GM10266 (cell line): ENCODE results near the gene EDN2.

Experiments used
- DNase-seq: peaks from one replicate; pipeline ENCODE4 v3.0.0; 2012; ENCODE audit errors: extremely low spot score
- TF ChIP-seq, protein P1 (sequence below): IDR thresholded peaks from 2 replicates; pipeline ENCODE4 v1.5.1; 2012; ENCODE audit warnings: mild to moderate bottlenecking, low read depth; ENCODE audit not compliant: control insufficient read depth, insufficient read depth; ENCODE audit errors: missing control alignments

EDN2 gene

DNA sequence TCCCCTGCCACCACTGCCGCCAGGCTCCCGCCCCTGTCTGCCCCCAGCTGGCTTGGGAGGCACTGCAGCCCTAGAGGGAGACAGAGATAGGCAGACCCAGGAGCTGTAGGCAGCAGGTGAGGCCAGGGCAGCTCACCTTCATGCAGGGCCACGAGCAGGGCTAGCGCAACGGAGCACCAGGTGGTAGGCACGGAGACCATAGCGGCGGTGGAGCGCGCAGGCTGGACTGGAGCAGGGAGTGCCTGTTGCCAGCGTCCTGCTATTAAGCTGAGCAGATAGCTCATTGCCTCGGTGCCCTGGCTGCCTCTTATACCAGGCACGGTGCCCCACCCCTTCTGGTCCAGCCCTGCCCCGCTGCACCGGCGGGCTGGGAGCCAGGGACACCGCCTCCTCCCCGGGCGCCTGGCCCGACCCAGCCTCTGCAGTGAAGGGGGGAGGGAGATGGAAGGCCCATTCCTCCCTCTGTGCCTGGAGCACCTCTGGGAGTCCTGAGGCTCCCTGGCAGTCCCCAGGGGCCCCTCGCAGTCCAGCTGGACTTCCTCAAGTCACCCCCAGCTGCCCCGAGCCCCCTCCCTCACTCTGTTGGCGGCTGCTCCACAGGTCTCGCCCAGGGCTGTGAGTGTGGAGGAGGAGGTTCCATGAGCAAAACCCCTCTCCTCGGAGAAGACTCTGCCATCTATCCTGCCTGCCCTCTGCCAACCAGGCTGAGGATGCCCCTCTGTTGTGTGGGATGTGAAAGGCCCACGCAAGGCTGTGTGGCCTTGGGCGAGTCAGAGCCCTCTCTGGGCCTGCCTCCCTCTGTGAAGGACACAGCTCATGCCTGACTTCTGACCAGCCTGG lies at the start of gene EDN2:
Gene EDN2 (minus strand): TSS at position 282 of the 840 bp plus-strand sequence. CDS start 82 bp downstream, at position 200.
- DNase-seq: no peak
- TF ChIP-seq, protein P1, sequence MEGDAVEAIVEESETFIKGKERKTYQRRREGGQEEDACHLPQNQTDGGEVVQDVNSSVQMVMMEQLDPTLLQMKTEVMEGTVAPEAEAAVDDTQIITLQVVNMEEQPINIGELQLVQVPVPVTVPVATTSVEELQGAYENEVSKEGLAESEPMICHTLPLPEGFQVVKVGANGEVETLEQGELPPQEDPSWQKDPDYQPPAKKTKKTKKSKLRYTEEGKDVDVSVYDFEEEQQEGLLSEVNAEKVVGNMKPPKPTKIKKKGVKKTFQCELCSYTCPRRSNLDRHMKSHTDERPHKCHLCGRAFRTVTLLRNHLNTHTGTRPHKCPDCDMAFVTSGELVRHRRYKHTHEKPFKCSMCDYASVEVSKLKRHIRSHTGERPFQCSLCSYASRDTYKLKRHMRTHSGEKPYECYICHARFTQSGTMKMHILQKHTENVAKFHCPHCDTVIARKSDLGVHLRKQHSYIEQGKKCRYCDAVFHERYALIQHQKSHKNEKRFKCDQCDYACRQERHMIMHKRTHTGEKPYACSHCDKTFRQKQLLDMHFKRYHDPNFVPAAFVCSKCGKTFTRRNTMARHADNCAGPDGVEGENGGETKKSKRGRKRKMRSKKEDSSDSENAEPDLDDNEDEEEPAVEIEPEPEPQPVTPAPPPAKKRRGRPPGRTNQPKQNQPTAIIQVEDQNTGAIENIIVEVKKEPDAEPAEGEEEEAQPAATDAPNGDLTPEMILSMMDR: peak; percentile 25

DNA sequence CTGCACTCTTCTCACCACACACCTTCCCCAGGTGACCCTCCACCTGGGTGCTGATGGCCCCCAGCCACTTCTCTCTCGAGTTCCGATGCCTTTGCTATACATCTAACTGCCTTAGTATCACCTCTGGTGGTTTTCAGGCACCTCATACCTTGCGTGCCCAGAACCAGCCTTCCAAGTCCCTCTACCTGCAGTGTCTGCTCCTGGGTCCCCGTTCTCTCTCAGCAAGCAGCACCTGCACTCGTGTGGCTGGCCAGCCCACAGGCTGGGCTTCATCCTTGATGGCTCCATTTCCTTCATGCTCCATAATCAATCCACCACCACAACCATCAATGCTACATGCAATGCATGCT lies 49.2 kb upstream of the EDN2 start:
- TF ChIP-seq, protein P1: no peak
- DNase-seq: no peak

DNA sequence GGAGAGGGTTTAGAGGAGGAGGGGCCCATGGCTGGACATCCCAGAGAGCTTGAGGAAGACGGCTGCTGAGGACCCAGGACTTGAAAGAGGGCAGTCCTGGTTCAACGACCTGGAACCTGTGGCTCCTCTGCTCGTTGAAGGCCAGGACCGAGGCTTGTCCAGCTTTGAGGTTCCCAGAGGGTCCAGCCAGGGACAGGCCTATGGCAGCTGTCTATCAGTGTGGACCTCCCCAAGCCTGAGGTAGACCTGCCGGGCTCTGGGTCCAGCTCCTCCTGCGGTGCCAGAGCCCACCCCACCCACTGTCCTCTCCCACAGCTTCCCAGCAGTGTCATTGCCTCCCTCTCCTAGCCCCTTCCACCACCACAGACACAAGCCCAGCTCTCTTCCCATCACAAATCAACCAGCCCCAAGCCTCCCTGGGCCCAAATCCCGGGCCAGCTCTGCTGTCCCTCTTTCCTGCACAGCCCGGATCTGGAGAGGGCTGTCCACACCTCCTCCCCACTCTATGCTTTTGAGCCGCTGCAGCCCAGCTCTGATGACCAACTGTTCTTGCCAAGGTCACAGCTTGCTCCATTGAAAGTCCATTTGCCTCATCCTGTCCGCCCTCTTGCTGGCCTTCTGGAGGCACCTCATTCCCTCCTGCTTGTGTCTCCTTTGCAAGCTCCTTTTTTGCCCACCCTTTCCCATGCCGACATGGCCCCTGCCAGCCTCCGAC lies 48.7 kb upstream of the EDN2 start:
- no peak for DNase-seq
- TF ChIP-seq, protein P1: no peak

DNA sequence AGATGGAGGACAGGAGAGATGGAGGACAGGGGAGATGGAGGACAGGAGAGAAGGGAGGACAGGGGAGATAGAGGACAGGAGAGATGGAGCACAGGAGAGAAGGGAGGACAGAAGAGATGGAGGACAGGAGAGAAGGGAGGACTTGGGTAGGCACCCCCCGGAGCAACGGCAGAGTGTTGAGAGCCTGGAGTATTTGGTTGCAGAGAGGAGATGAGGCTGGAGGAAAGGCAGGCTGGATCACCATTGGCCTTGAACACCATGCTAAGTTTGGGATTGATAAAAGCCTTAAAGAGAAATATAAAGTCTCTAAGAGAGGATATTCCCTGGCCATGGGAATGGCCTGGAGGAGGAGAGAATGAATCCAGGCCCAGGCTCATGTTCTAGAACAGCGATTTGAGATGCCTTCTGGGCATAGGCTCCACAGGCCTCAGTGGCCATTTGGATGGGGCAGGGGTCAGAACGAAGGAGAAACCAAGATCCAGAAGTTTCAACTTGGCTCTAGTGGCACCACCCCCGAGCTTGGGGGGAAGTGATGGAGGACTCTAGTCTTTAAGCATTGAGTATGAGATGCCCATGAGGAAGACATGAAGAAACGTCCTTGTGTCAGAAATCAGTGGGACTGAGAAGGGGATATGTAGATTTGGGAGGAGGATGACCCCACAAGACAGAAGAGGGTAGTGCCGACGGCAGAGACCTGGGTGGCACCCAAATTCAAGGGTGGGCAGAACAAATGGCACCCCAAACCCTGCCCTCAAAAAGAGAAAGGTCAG lies 47.9 kb upstream of the EDN2 start:
- DNase-seq: no peak
- TF ChIP-seq, protein P1: no peak

DNA sequence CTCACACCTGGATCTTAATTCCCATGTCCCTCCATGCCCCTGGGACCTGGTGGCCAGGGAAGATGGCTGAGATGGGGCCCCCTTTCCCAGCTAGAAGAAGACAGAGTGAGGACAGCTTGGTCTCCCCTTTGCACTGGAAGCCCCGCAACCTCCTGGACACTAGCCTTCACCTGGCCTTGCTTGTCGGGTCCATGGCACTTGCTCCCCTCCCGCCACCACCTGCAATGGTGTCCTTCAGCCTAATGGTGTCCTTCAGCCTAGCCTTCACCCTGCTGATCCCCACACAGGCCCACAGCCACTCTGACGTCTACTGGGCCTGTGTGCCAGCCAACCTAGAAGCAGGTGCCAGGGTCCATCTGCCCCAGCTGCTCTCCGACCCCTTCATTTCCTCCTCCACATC lies 45.9 kb upstream of the EDN2 start:
- DNase-seq: no peak
- TF ChIP-seq, protein P1: no peak

DNA sequence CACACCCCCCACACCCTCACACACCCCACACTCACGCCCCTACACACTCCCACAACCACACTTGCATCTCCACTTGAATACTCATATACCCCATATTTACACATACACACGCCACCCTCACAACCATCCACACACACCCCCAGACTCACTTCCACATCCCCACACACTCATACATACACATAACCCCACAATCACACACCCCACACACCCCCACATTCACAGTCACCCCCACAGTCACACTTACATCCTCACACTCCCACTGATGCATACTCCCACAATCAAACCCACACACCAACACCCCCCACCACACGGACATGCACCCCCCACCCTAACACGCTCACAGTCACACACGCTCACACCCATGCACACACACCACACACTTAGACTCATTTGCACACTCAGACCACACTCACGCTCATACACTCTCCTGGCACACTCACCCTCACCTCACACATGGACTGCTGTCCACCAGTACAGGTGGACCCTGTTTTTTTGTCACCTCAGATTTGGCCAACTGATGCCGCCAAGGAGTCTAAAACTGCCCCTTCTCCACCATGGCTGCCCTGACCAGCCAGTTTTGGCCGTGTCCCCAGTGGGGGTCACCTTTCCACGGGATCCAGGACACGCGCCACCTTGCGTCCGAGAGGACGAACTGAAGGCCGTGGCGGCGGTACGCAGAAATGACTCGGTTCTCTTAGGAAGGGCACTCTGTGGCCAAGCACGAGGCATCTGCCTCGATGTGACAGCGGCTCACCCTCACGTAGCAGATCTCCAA lies 45.3 kb upstream of the EDN2 start:
- DNase-seq: no peak
- TF ChIP-seq, protein P1: no peak
